ENCODE data around the gene TRPM3. TPM values are rescaled to one million over a fixed set of nuclear protein-coding genes. Genes with fewer than 3 reads are reported as not detected.

Gene TRPM3
- total RNA-seq, 4 donors from 2014 or later: 2.4 to 11.1 (median 5.6) TPM

DNA sequence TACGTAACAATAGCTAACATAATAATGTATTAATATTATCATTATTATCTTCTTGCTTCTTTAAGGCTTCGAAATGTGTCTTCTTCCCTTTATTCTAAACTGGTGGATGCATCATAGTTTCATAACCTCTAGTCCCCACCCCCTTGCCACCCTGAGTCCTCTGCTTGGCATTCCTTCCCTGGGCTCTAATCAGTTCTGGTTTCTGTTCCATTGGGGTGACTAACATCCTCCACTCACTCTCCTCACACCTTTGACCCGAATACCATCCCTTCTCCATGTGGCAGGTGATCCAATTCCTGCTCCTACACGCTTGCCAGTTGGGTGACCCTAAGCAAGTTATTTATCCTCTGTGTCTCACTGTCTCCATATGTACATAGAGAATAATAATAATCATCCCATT is 286.1 kb downstream of the TRPM3 start:
- no peak overlapping the region for H3K27ac ChIP-seq
- intact Hi-C loops (cut with DNase I): no loop called here
- H3K4me1 ChIP-seq: no peaks in the 10 kb centered on the region
- H3K36me3 ChIP-seq: no peaks in the 10 kb centered on the region
- TF ChIP-seq CTCF (IDR thresholded peaks at IDR 0.05) (no peak), POLR2A (IDR thresholded peaks at IDR 0.05) (no peak)
- WGBS, 2 donors: 90 to 95% methylated on average over 4 of the region's 4 CpGs
- no peak overlapping the region for H3K4me3 ChIP-seq (replicated peaks in 1 of 3)
- no peak for DNase-seq
- no peaks in the 10 kb centered on the region for H3K9me3 ChIP-seq
- no peaks in the 10 kb centered on the region for H3K27me3 ChIP-seq

DNA sequence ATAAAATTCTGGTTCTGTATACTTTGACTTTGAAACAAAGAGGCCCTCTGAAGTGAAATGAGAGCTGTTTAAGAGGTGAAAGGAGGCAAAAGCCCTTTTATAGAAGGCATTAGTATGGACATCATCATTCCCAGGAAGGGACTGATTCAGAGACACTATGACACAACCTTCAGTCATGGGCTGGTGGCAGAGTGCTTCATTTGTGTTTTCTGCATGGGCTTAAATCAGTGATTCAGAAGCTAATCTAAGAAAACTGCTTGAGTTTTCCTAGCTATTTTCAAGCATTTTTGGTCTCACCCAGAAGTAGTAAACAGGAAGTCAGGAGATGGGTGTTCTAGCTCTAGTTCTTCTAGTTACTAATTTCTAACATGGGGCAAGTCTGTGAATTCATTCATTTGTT is 288.9 kb downstream of the TRPM3 start:
- Histone ChIP-seq H3K4me3 (replicated peaks in 1 of 3) (no peak overlapping the region), H3K9me3 (no peaks in the 10 kb centered on the region), H3K4me1 (no peaks in the 10 kb centered on the region), H3K36me3 (no peaks in the 10 kb centered on the region), H3K27me3 (no peaks in the 10 kb centered on the region), H3K27ac (no peak overlapping the region)
- TF ChIP-seq CTCF (IDR thresholded peaks at IDR 0.05) (no peak), POLR2A (IDR thresholded peaks at IDR 0.05) (no peak)
- DNase-seq: no peak
- intact Hi-C loops (cut with DNase I): no loop called here

DNA sequence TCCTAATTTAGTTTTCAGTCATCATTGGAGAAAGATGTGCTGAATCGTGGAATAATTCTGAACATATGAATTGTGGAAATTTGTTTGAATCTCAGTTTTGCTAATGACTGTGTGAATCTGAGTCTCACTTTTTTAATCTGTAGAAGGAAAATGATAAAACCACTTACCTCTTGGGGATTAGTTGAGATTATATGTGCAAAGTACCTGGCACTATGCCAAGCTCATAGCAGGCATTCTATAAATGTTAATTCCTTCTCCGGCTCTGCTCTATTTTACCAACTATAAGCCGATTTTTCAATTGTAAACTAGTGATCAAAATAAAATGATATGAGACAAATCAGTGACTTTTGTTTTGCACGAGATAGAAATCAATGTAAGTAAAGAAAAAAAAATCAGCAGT is 290.8 kb downstream of the TRPM3 start:
- WGBS, 2 donors: 79 to 84% methylated on average over 4 of the region's 4 CpGs
- Histone ChIP-seq H3K4me3 (replicated peaks in 1 of 3) (no peak overlapping the region), H3K4me1 (no peaks in the 10 kb centered on the region), H3K36me3 (no peaks in the 10 kb centered on the region), H3K27me3 (no peaks in the 10 kb centered on the region), H3K9me3 (no peaks in the 10 kb centered on the region), H3K27ac (no peak overlapping the region)
- intact Hi-C loops (cut with DNase I): no loop called here
- no peak for TF ChIP-seq POLR2A (IDR thresholded peaks at IDR 0.05)
- TF ChIP-seq CTCF (IDR thresholded peaks at IDR 0.05): no peak
- no peak for DNase-seq

DNA sequence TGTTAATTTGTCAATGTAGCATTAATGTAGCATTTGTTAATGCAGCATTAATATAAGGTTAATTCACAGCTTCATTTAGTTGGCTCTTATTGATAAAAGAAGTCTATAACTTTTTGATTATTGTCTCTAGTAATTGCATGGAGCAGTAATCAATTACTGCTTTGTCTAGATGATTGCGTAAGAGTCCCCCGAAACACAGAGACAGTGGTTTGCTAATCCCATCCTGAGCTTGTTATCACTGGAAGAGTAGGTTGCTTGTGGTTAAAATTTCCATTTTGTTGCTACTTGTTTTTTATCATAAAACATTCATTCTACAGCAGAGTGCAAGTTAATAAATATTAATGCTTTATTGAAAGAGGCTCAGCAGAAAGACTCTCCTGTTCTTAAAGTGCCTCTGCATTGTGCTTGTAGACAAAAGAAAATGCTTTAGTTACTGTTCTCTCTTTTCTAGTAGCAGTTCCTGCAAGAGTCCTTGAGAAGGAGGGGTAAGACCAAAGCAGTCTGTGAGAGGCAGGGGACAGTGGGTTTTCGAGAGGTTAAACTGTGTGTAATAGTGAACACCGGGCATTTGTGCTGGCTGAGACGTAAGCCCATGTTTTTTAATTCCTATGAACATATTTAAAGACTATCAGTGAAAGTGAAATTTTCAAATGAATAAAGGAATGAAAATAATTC is 291.7 kb downstream of the TRPM3 start:
- H3K9me3 ChIP-seq: no peaks in the 10 kb centered on the region
- no peak for TF ChIP-seq POLR2A (IDR thresholded peaks at IDR 0.05)
- TF ChIP-seq CTCF (IDR thresholded peaks at IDR 0.05): no peak
- H3K4me1 ChIP-seq: no peaks in the 10 kb centered on the region
- no peak overlapping the region for H3K27ac ChIP-seq
- DNase-seq: peak; percentile 3 to 6
- H3K36me3 ChIP-seq: no peaks in the 10 kb centered on the region
- no peak overlapping the region for H3K4me3 ChIP-seq (replicated peaks in 1 of 3)
- H3K27me3 ChIP-seq: no peaks in the 10 kb centered on the region
- intact Hi-C loops (cut with DNase I): no loop called here
- WGBS, 2 donors: 57 to 58% methylated on average over 5 of the region's 5 CpGs

- Histone ChIP-seq H3K27me3 (no peaks in the 10 kb centered on the region), H3K36me3 (no peaks in the 10 kb centered on the region), H3K4me1 (no peaks in the 10 kb centered on the region), H3K9me3 (no peaks in the 10 kb centered on the region), H3K27ac (no peak overlapping the region), H3K4me3 (replicated peaks in 1 of 3) (no peak overlapping the region)
- intact Hi-C loops (cut with DNase I): no loop called here
- DNase-seq: no peak
- 94 to 96% methylated on average over 3 of the region's 3 CpGs for WGBS, 2 donors
- TF ChIP-seq CTCF (IDR thresholded peaks at IDR 0.05) (no peak), POLR2A (IDR thresholded peaks at IDR 0.05) (no peak)
Measured at GRCh38 chr9:70826562-70826961, 294.9 kb downstream of the TRPM3 start.
